ENCODE measurements around the gene ANKRD45. TPM values are rescaled to one million over a fixed set of nuclear protein-coding genes. Genes with fewer than 3 reads are reported as not detected.
"Not testable (repeated sequence)": the region's sequence is repeated elsewhere in the genome, so short reads cannot be mapped to it uniquely, and the experiment has no call there.

Gene ANKRD45
- total RNA-seq, 1 experiment from 2014 or later: not detected

DNA sequence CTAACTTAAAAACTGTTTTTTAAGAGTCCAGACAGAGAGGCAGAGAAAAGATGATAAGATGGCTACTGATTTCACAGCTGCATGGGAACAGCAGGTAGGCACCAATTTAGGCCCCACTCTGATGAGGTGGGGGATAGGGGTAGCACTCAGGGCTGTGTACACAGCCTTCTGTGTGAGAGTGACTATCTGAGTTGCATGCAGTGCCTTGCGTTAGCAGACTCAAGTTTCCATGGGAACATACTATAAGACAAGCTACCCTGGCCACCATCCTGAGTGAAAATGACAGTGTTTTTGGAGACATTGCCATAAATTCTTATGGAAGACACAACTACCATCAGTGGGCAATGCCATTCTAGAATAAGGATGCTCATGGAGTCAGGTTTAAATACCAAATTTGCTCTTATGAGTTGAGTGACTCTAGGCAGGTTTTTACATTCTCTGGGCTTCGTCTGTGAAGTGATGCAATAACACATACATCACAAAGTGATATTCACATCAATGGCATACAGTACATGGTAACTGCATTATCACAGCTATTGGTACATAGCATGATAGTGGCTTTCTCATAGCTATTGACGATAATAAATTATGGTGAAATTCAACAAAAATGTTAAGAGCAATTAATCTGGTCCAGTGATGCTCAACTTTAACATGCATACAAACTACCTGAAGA is 97.3 kb downstream of the ANKRD45 start:
- DNase-seq (ENCODE audit: low read depth): no peak

DNA sequence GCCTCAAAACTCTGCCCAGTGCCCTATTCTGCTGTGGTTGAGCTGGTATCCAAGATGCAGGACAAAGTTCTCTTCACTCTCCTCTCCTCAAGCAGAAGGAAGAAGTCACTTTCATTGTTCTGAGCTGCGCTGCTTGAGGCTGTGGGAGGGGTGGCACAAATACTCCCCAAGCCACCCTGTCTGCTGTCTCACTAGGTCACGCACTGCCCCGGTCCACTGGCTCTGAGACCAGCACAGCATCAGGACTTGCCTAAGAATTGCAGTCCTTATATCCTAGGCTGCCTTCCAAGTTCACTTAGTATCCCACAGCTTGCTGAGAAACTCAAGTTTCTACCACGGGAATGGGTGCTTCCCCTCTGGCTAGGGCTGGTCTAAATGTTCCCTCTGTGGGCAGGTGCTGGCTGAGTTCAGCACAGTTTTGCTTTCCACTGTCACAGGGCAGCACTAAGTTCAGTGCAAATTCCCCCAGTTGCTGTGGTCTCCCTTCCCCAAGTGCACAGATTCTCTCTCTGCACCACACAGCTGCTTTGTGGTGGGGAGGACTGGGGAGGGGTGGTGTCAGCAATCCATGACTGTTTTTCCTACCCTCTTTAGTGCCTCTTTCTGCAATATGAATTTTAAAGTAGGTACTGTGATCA is 99.2 kb downstream of the ANKRD45 start:
- no peak for DNase-seq (ENCODE audit: low read depth)

DNA sequence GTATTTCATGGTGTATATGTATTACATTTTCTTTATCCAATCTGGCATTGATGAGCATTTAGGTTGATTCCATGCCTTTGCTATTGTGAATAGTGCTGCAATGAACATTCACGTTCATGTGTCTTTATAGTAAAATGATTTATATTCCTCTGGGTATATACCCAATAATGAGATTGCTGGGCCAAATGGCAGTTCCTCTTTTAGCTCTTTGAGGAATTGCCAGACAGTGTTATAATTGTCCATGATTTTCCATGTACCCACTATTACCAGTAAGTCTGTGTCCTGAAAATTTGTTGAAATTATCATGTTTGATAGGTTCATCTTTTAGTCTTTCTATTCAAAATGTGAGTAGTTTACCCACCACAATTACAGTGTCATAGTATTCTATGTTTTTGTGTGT is 101.2 kb downstream of the ANKRD45 start:
- DNase-seq (ENCODE audit: low read depth): no peak

DNA sequence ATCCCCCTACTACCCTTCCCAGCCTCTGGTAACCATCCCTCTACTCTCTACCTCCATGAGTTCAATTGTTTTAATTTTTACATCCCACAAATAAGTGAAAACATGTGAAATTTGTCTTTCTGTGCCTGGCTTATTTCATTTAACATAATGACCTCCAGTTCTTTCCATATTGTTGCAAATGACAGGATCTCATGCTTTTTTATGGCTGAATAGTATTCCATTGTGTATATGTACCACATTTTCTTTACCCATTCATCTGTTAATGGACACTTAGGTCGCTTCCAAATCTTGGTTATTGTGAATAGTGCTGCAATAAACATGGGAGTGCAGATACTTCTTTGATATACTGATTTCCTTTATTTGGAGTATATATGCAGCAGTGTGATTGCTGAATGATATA is 105.8 kb downstream of the ANKRD45 start:
- DNase-seq (ENCODE audit: low read depth): not testable (repeated sequence)

DNA sequence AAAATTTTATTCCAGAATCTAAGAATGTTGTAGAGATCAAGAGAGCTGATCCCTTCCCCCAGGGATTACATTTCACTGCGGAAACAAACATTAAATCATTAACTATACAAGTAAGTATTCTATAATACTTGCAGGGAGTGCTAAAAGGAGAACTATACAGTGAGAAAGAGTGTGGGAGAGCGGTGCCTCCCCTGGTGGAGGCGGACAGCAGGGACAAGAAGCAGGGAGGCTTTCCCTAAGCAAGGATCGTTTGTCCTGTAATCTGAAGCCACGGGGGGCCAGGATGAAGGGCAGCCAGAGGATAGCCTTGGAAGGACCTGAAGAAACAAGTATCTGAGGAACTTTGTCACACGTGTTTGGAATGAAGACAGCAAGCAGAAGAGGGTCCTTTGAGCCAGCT is 106.8 kb downstream of the ANKRD45 start:
- no peak for DNase-seq (ENCODE audit: low read depth)

DNA sequence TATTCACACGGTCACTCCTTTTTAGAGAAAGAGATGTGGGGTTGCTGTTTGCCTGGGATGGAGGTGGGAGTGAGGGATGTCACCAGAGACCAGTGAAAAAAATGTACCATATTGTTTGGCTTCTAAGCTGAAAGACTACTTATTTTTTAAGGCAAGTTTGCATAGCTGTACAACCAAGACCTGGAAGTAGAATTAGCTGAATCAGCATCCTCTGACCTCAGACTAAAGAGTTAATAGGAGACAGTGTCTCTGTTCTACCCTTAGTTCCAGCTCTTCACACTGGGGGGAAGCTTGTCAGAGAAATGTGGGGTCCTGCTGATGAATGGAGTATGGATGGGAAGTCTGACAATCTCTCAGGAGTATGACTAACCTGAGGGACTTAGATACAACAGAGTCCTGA is 108.4 kb downstream of the ANKRD45 start:
- DNase-seq (ENCODE audit: low read depth): no peak

DNA sequence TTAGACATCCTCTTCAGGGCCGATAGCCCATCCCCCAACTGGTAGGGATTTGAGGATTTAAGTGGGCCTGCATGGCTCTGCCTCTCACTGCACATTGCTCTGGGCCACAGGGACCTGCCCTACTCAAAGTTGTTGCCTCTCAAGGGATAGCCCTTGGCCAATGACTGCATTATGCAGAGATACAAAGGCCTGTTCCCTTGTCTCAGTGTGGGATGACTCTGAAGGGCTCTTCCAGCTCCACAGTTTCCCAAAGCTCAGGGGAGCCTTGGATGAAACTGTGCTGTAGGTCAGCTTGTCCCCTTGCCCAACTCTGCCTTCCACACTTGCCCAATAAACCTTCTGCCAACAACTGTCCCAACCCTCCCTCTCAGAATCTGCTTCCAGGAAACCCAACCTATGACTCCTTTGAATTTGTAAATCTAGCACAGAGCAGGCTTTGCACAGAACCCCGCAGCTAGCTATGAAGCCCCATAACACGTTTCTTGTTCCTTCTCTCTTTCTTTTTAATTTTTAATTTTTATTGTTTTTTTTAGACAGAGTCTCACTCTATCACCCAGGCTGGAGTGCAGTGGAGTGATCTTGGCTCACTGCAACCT is 109.3 kb downstream of the ANKRD45 start:
- no peak for DNase-seq (ENCODE audit: low read depth)

Other genes with a start within 250 kb of the ANKRD45 start
- gene PRDX6, start 192.5 kb downstream of the ANKRD45 start, total RNA-seq (2014; rRNA removed; shearing (Covaris generic)): 317 and 355 TPM in 2 replicates
- not detected in 2 replicates for gene SLC9C2, start 66.8 kb downstream of the ANKRD45 start, total RNA-seq (2014; rRNA removed; shearing (Covaris generic))
- not detected in 2 replicates for gene TEX50, start 34.5 kb downstream of the ANKRD45 start, total RNA-seq (2014; rRNA removed; shearing (Covaris generic))
- 16.3 and 20.2 TPM in 2 replicates for gene KLHL20, start 45.1 kb upstream of the ANKRD45 start, total RNA-seq (2014; rRNA removed; shearing (Covaris generic))
- gene DARS2, start 154.8 kb upstream of the ANKRD45 start, total RNA-seq (2014; rRNA removed; shearing (Covaris generic)): 34.1 and 39.2 TPM in 2 replicates
- 39.3 and 53.7 TPM in 2 replicates for gene CENPL, start 155.0 kb upstream of the ANKRD45 start, total RNA-seq (2014; rRNA removed; shearing (Covaris generic))
- gene GAS5, start 198.1 kb upstream of the ANKRD45 start, total RNA-seq (2014; rRNA removed; shearing (Covaris generic)): 276 and 296 TPM in 2 replicates
- 1.6 and 1.7 TPM in 2 replicates for gene ZBTB37, start 198.5 kb upstream of the ANKRD45 start, total RNA-seq (2014; rRNA removed; shearing (Covaris generic))
- gene SERPINC1, start 247.5 kb upstream of the ANKRD45 start, total RNA-seq (2014; rRNA removed; shearing (Covaris generic)): 0.39 and 1.1 TPM in 2 replicates